Esophagus (tissue), 2 donors: ENCODE measurements around the gene KNDC1. TPM values are rescaled to one million over a fixed set of nuclear protein-coding genes. Genes with fewer than 3 reads are reported as not detected.

ENCODE experiments used
- H3K27ac ChIP-seq, 2 donors: one replicate each; pipeline ENCODE4 v1.5.1; 2013; ENCODE audit warnings: low read depth in 2 of 2, mild to moderate bottlenecking in 2 of 2, inconsistent platforms in 1 of 2, low read length in 1 of 2, moderate library complexity in 1 of 2
- H3K27me3 ChIP-seq, 2 donors: one replicate each; pipeline ENCODE4 v1.6.1; 2013; ENCODE audit warnings: low read length in 2 of 2, control low read depth in 1 of 2, mild to moderate bottlenecking in 1 of 2; ENCODE audit not compliant: insufficient read depth in 2 of 2, control insufficient read depth in 1 of 2
- H3K36me3 ChIP-seq, 2 donors: one replicate each; pipeline ENCODE4 v1.6.1; 2013; ENCODE audit warnings: low read length in 1 of 2; ENCODE audit not compliant: control insufficient read depth in 2 of 2, insufficient read depth in 2 of 2
- H3K4me1 ChIP-seq, 2 donors: one replicate each; pipeline ENCODE4 v1.6.1; 2013; ENCODE audit warnings: low read length in 1 of 2; ENCODE audit not compliant: control insufficient read depth in 2 of 2, insufficient read depth in 2 of 2
- H3K4me3 ChIP-seq, 2 donors: one replicate each; pipeline ENCODE4 v1.5.1; 2013; ENCODE audit warnings: low read length in 2 of 2, mild to moderate bottlenecking in 2 of 2, low read depth in 1 of 2, moderate library complexity in 1 of 2
- H3K9me3 ChIP-seq, 2 donors: one replicate each; pipeline ENCODE4 v1.6.1; 2013; ENCODE audit warnings: mild to moderate bottlenecking in 2 of 2, low read depth in 1 of 2, low read length in 1 of 2, moderate library complexity in 1 of 2; ENCODE audit not compliant: control insufficient read depth in 2 of 2, insufficient read depth in 1 of 2
- WGBS, 2 donors: extraction: QIAGEN DNeasy Blood & Tissue Kit; methylation state at CpG; one replicate each; pipeline ENCODE4 v1.1.7; 2013; 5-methylcytosine and 5-hydroxymethylcytosine counted together
- polyA plus RNA-seq, 2 donors: library from polyadenylated mRNA; stranded (reverse); fragments of 200-250 nt; gene quantifications; one replicate each; pipeline ENCODE4 v1.2.3, GENCODE V29; 2013
- donor health status: healthy with polysubstance abuse.
- donor health status: Bipolar disorder and iron deficiency.

KNDC1 gene
- polyA plus RNA-seq, 2 donors, result 0.16 to 0.39 TPM

DNA sequence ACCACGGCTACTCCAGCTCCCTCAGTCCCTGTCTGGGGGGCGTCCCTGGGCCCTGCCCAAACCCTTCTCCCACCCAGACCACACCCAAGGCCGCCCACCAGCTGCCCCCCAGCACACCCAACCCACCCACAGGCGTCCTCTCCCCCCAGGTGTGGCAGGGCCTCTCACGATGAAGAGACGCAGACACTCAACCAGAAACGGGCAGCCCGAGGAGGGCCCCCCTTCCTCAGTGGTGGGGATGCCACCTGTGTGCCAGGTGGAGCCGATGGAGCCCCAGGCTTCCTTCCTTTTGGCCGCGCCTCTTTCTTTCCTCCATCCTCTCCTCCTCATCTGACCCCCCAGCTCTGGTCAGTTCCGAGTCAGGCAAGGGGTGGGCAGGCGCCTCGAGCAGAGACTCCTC lies 43.6 kb upstream of the KNDC1 start:
- H3K27me3 ChIP-seq, result no peaks in the 10 kb centered on the region
- H3K9me3 ChIP-seq, result peaks cover 0 to 10% of the 10 kb centered on the region in 2 donors
- H3K4me1 ChIP-seq, result no peaks in the 10 kb centered on the region
- no peaks in the 10 kb centered on the region for H3K36me3 ChIP-seq
- WGBS, 2 donors, result 65 to 69% methylated on average over 14 of the region's 14 CpGs
- H3K4me3 ChIP-seq, result no peak overlapping the region
- no peak overlapping the region for H3K27ac ChIP-seq

DNA sequence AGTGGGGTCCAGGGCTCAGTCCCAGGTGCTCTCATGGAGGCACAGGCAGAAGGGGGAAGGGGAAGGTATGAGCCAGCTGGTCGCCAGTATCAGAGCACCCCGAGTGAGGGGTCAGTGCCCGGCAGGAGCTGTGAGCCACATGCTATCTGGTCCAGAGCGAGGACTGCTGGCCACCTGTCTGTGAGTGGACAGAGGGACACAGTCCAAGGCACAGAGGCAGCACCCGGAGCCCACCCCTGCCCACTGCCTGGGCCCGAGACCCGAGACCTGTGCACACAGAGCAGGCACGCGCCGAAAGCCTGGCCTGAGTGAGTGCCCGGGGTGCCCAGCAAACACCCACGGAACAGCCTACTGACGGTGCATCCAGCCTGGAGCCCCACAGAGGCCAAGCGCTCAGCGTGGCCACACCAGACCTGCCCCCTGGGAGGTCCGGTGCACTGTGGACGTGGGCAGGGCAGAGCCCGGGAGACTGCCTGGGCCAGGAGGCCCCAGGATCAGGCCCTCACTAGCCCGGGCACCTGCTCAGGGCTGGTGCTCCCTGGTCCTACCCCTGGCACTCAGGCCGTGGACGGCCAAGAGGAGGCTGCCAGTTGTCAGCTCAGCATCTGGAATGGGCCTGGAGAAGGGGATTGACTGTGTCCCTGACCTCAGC lies 42.9 kb upstream of the KNDC1 start:
- peaks cover 0 to 10% of the 10 kb centered on the region in 2 donors for H3K9me3 ChIP-seq
- no peak overlapping the region for H3K4me3 ChIP-seq
- no peak overlapping the region for H3K27ac ChIP-seq
- no peaks in the 10 kb centered on the region for H3K4me1 ChIP-seq
- WGBS, 2 donors, result 86 to 92% methylated on average over 21 of the region's 21 CpGs
- H3K27me3 ChIP-seq, result no peaks in the 10 kb centered on the region
- no peaks in the 10 kb centered on the region for H3K36me3 ChIP-seq

DNA sequence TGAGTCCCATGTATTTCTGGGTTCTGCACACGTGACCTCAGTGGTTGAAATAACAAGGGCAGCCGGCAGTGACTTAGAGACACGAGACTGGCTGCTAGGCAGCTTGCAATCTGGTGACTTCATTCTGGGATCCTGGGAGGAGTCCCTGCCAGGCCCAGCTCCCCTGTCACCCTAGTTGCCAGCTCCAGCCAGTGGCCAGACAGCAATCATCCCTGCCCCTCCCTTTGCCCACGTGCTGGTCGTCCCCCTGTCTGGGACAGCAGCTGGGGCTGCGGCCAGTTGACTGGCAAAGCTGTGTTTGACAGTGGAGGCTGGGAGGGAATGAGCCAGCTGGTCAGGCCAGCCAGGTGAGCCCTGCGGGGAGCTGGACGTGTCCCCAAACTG lies 42.3 kb upstream of the KNDC1 start:
- no peaks in the 10 kb centered on the region for H3K4me1 ChIP-seq
- no peaks in the 10 kb centered on the region for H3K36me3 ChIP-seq
- no peaks in the 10 kb centered on the region for H3K27me3 ChIP-seq
- 60 to 70% methylated on average over 8 of the region's 8 CpGs for WGBS, 2 donors
- H3K9me3 ChIP-seq, result peaks cover 0 to 10% of the 10 kb centered on the region in 2 donors
- no peak overlapping the region for H3K4me3 ChIP-seq
- H3K27ac ChIP-seq, result no peak overlapping the region

DNA sequence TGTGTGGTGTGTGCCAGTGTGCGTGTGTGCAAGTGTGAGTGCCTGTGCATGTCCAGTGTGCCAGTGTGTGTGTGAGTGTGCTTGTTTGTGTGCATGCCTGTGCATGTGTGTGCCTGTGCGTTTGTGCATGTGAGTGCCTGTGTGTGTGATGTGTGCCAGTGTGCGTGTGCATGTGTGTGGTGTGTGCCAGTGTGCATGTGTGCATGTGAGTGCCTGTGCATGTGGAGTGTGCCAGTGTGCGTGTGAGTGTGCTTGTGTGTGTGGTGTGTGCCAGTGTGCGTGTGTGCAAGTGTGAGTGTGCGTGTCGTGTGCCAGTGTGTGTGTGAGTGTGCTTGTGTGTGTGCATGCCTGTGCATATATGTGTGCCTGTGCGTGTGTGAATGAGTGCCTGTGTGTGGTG lies 38.5 kb upstream of the KNDC1 start:
- H3K4me3 ChIP-seq, result no peak overlapping the region
- H3K27ac ChIP-seq, result no peak overlapping the region
- H3K36me3 ChIP-seq, result no peaks in the 10 kb centered on the region
- no peaks in the 10 kb centered on the region for H3K27me3 ChIP-seq
- H3K9me3 ChIP-seq, result peaks cover 0 to 10% of the 10 kb centered on the region in 2 donors
- H3K4me1 ChIP-seq, result no peaks in the 10 kb centered on the region
- WGBS, 2 donors, result 83 to 88% methylated on average over 8 of the region's 8 CpGs

DNA sequence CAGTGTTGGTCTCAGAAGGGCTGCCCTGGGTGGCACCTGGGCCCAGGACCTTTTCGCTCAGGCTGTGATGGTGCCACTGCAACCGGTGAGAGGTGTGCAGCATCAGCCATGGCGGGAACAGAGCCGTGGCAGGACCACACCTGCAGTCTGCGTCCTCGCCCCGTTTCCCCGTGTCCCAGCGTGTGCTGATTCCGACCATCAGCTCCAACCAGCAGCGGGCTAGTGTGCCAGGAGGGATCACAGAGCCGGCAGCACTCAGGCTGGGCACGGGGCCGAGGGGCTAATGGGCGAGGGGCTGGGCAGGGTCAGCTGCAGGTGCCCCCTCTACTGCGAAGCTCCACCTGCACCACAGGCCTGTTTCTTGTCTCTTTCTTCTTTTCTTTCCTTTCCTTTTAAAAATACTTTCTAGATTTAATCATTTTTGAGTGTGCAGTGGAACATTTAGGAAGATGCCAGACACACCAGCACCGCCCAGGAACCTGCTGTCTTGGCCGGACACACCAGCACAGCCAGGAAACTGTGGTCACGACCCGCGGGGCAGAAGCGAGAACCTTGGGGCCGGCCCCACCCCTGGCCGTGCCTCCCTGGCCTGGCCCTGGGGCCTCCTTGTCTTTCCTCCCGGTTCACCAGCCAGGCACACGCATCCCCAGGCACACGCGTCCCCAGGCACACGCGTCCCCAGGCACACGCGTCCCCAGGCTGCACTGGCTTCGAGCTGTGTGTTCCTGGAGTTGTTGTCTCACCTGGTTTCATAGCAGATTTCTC lies 37.7 kb upstream of the KNDC1 start:
- peaks cover 0 to 7% of the 10 kb centered on the region in 2 donors for H3K9me3 ChIP-seq
- no peaks in the 10 kb centered on the region for H3K36me3 ChIP-seq
- WGBS, 2 donors, result 76% methylated on average over 32 to 33 of the region's 33 CpGs
- no peak overlapping the region for H3K4me3 ChIP-seq
- no peak overlapping the region for H3K27ac ChIP-seq
- H3K27me3 ChIP-seq, result no peaks in the 10 kb centered on the region
- H3K4me1 ChIP-seq, result no peaks in the 10 kb centered on the region

DNA sequence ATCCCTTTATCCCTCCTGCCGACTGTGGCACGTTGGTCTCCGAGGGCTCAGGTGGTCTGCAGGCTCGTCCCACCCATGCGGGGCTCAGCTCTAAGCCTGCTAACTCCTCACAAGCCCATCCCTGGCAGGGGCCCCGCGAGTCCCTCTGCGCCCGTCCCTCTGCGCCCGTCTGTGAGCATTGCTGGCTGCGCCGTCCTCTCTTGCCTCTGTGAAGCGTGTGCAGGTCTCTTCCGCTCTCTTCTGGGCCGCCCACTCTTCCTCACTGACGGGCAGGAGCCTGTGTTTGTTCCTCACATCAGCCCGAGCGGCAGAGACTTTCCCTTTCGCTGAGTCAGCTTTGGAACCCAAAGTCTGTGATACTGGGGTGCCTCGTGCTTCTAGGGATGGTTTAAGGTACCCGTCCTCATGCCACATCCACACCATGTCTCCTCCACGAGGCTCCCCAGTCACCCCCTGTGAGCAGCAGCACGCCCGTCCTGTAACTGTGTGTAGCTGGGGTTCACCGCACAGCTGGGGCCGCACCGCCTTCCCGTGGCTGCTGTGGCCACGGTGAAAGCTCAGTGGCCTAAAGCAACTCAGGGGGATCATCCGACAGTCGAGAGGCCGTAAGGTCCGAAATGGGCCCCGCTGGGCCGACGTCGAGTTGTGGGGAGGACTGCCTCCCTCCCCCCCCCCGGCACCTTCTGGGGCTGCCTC lies 36.8 kb upstream of the KNDC1 start:
- no peaks in the 10 kb centered on the region for H3K4me1 ChIP-seq
- H3K27me3 ChIP-seq, result no peaks in the 10 kb centered on the region
- WGBS, 2 donors, result 72 to 75% methylated on average over 39 of the region's 39 CpGs
- H3K4me3 ChIP-seq, result no peak overlapping the region
- H3K9me3 ChIP-seq, result peaks cover 0 to 4% of the 10 kb centered on the region in 2 donors
- no peaks in the 10 kb centered on the region for H3K36me3 ChIP-seq
- no peak overlapping the region for H3K27ac ChIP-seq

DNA sequence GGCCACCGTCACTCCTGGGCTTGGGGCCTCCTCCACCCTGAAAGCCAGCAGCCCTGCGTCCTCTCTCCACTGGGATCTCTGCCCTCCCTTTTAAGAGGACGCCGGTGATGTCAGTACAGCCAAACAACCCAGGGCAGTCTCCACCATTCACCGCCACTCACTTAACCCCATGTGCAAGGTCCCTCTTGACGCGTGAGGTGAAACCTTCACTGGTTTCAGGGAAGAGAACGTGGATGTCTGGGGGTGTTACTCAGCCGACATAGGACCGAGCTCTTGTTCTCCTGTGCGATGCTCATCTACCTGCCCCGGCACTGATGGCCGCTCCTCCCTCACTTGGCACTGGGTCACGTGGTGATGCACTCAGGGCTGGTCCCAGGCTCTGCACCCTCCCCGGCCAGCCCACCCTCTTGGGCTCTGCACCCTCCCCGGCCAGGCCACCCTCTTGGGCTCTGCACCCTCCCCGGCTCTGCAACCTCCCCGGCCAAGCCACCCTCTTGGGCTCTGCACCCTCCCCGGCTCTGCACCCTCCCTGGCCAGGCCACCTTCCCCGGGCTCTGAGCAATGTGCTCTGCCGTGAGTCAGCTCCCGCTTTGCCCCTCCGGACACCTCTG lies 36.2 kb upstream of the KNDC1 start:
- H3K4me1 ChIP-seq, result no peaks in the 10 kb centered on the region
- peaks cover 0 to 4% of the 10 kb centered on the region in 2 donors for H3K9me3 ChIP-seq
- H3K27ac ChIP-seq, result no peak overlapping the region
- H3K36me3 ChIP-seq, result no peaks in the 10 kb centered on the region
- WGBS, 2 donors, result 75 to 77% methylated on average over 23 of the region's 23 CpGs
- no peaks in the 10 kb centered on the region for H3K27me3 ChIP-seq
- H3K4me3 ChIP-seq, result no peak overlapping the region

DNA sequence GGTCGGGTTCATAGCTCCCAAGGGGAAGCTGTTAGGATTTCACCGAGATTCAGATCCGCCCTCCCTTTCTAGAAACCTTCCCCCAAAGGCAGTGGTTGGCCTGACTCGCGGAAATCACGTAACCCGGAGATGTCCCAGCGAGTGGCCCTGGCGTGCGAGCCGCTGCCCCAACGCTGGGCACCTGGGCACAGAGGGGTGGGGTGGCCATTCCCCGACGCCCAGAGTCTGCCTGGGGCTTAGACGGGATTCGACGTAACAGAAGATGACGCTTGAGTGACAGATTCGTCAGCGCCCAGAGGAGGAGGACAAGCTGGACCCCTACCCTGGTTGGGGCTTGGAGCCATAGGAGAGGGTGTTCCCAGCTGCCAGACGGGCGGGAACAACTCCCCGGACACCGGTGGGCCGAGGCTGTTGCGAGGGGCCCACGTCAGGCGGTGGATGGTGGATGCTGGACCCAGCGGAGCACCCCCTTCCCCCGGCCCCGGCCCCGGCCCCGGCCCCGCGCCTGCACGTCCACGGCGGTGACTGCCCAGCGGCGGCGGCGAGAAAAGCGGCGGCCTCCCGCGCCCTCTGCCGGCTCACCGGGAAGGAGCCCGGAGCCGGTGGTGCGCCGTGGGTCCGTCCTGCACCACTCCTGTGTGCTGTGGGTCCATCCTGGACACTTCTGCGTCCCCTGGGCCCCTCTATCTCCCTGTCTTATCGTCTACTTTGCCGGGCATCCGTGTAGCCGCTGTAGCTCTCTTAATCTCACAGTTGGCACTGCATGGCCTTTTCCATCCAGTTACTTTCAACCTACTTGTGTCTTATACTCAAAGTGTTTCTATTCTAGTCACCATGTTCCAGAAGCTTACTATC lies 35.4 kb upstream of the KNDC1 start:
- Histone ChIP-seq H3K27me3 (no peaks in the 10 kb centered on the region), H3K4me1 (no peaks in the 10 kb centered on the region), H3K4me3 (no peak overlapping the region), H3K27ac (no peak overlapping the region), H3K36me3 (no peaks in the 10 kb centered on the region), H3K9me3 (peaks cover 0 to 2% of the 10 kb centered on the region in 2 donors)
- 35 to 44% methylated on average over 34 to 58 of the region's 58 CpGs for WGBS, 2 donors

DNA sequence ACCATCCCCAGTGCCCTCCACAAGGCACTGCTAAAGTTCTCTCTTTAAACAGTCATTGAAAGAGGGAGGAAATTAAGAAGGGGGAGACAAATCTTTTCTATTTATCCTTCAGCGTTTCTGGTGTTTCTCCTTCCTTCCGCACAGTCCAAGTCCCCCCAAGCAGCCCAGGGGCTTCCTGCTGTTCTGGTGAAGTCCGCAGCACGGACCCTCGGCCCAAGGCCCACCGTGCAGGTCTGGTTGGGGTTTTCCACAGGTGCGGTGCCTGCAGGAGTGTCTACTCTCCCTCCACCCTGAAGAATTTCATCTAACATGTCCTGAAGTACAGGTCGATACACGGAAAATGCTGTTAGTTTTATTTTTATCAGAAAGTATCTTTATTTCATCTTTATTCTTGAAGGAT lies 34.1 kb upstream of the KNDC1 start:
- Histone ChIP-seq H3K27ac (no peak overlapping the region), H3K4me1 (no peaks in the 10 kb centered on the region), H3K36me3 (no peaks in the 10 kb centered on the region), H3K9me3 (peaks cover 0 to 2% of the 10 kb centered on the region in 2 donors), H3K27me3 (no peaks in the 10 kb centered on the region), H3K4me3 (no peak overlapping the region)
- WGBS, 2 donors, result 82 to 86% methylated on average over 9 of the region's 9 CpGs
